ENCODE measurements around the gene CSPG5.

CSPG5 gene

GRCh38 chr3:47566667-47567066, 12.0 kb downstream of the CSPG5 start:
- TF ChIP-seq ZFX (IDR thresholded peaks at IDR 0.05; ENCODE audit: borderline replicate concordance) = no peak
- no peak for TF ChIP-seq CTCF (IDR thresholded peaks at IDR 0.05)
- H3K27ac ChIP-seq = no peak overlapping the region

GRCh38 chr3:47565734-47566550, 12.7 kb downstream of the CSPG5 start:
- no peak overlapping the region for H3K27ac ChIP-seq
- no peak for TF ChIP-seq CTCF (IDR thresholded peaks at IDR 0.05)
- no peak for TF ChIP-seq ZFX (IDR thresholded peaks at IDR 0.05; ENCODE audit: borderline replicate concordance)

DNA sequence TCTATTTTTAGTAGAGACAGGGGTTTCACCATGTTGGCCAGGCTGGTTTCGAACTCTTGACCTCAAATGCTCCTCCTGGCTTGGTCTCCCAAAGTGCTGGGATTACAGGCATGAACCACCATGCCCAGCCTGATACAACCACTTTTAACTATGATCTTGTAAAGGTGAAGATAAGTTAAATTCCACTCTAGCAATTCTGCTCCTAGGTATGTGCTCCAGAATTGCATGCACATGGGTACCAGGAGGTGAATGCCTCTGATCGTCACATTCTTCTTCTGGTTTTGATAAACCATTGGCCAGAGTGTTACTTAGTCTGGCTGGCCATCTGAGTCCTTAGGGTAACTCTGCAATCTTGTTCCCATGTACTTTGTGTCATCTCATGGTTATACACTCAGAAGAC, 22.3 kb downstream of the CSPG5 start:
- TF ChIP-seq ZFX (IDR thresholded peaks at IDR 0.05; ENCODE audit: borderline replicate concordance) = no peak
- TF ChIP-seq CTCF (IDR thresholded peaks at IDR 0.05) = no peak
- no peak overlapping the region for H3K27ac ChIP-seq

DNA sequence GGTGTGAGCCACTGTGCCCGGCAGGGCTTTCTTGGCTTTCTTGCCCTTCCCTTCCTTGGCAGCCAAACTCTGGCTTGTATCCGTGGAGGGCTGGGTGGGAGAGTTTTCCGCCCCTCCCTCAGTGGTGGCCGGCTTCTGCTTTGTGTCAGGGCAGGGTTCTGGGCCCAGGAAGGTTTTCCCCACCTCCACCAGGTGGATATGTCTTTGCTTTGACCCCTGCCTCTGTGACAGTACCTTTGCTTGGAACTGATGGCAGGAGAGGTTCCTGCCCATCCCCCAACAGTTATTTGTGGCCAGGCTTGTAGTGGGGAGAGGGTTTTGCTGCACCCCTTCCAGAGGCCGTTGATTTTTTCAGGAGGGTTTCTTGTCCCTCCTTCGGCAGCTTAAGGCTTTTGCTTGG, 24.3 kb downstream of the CSPG5 start:
- TF ChIP-seq ZFX (IDR thresholded peaks at IDR 0.05; ENCODE audit: borderline replicate concordance) = no peak
- H3K27ac ChIP-seq = no peak overlapping the region

DNA sequence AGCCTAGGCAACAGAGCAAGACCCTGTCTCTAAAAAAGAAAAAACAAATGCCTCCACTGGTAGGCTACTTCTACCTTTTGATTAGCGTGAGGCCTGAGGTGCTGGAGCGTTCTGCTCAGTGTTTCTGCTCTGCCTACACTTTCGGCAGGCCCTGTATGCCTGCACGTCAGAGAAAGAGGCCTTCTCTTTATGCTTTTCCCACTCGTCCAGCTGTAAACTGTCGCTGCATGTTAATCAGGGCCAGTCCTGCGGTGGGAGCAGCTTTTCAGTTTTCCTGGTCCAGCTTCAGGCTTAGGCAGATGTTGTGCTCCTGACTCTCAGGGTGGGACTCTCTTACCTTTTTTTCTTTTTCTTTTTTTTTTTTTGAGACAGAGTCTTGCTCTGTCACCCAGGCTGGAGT, 25.3 kb downstream of the CSPG5 start:
- no peak overlapping the region for H3K27ac ChIP-seq
- TF ChIP-seq CTCF (IDR thresholded peaks at IDR 0.05) (no peak), ZFX (IDR thresholded peaks at IDR 0.05; ENCODE audit: borderline replicate concordance) (no peak)

- no peak overlapping the region for H3K27ac ChIP-seq
- TF ChIP-seq CTCF (IDR thresholded peaks at IDR 0.05) (no peak), ZFX (IDR thresholded peaks at IDR 0.05; ENCODE audit: borderline replicate concordance) (no peak)
These were observed 36.0 kb downstream of the CSPG5 start for GRCh38 chr3:47542471-47543173.

GRCh38 chr3:47541583-47542108, 37.0 kb downstream of the CSPG5 start:
- TF ChIP-seq CTCF (IDR thresholded peaks at IDR 0.05) (no peak), ZFX (IDR thresholded peaks at IDR 0.05; ENCODE audit: borderline replicate concordance) (no peak)
- no peak overlapping the region for H3K27ac ChIP-seq
